Activated T-helper 1 cell treated with Interleukin-2 at 50 U/mL for 16 hours (primary cell): Measurements from ENCODE around the gene SPART.
"Not testable (repeated sequence)": the region's sequence is repeated elsewhere in the genome, so short reads cannot be mapped to it uniquely, and the experiment has no call there.

Experiments used
- DNase-seq: peaks from one replicate; pipeline ENCODE4 v3.0.0-alpha.2; 2020; ENCODE audit warnings: low read depth

The SPART gene

DNA sequence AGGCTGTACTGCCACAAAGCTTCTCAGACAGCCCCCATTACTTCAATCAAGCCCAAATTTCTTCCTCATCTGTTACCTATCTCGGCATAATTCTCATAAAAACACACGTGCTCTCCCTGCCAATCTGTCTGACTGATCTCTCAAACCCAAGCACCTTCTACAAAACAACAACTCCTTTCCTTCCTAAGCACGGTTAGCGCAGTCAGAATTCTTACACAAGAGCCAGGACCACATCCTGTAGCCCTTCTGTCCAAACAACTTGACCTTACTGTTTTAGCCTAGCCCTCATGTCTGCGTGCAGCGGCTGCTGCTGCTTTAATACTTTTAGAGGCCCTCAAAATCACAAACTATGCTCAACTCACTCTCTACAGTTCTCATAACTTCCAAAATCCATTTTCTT is 26.4 kb downstream of the SPART start:
- not testable (repeated sequence) for DNase-seq

DNA sequence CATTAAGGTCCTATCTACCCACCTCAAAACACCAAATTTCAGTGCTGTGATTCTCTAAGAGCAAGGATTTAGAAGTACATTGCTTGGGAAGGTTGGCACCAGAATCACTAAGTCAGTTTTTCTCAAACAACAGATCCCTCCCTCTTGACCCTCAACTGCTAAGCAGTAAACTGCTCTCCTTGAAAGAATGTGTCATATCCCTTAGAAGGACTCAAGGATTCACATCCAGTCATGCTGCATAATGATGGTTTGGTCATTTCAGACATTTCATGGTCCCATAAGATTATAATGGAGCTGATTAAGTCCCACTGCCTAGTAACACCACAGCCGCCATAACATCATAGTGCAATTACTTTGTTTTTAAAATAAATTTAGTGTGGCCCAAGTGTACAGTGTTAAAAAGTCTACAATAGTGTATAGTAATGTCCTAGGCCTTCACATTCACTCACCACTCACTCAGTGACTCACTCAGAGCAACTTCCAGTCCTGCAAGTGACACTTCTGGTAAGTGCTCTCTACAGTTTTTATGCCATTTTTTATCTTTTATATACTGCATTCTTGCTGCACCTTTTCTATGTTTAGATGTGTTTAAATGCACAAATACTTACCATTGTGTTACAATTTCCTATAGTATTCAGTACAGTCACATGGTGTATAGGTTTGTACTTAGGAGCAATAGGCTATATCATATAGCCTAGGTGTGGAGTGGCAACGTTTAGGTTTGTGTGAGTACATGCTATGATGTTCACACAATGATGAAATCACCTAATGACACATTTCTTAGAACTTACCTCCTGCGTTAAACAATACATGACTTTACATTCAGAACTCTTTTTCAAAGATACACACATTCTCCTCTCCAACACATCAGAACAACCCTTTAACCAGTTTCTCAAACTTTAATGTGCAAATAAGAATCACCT is 32.9 kb downstream of the SPART start:
- DNase-seq = no peak

DNA sequence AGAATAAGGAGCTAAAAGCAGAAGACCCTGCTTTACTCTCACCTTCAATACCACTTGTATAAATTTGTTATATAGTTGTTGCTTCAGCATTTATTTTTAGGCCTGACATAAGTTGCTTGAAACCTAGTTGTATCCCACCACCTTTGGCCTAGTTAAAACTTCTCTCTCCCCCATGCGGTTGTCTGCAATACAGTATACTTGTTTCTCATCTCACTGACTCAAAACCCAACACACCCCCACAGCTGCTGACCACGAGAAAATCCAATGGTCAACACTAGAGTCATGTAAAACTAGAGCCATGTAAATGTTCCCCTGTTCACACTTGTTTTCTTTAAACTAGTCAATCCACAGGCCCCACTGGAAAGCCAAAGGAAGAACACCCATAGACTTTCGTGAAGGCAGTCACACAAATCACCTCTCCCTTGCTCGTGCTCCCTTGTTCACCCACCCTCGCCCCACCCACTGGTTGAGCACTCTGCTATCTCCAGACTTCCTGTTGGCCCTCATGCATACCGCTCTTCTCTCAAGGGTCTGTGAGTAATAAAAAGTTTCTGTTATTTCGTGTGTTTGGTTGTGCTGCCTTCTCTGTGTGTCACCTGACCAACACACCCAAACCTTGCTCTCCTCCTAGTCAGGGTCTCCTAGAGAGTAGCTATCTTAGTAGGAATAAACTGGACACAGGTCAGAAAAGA is 35.6 kb downstream of the SPART start:
- DNase-seq = no peak

DNA sequence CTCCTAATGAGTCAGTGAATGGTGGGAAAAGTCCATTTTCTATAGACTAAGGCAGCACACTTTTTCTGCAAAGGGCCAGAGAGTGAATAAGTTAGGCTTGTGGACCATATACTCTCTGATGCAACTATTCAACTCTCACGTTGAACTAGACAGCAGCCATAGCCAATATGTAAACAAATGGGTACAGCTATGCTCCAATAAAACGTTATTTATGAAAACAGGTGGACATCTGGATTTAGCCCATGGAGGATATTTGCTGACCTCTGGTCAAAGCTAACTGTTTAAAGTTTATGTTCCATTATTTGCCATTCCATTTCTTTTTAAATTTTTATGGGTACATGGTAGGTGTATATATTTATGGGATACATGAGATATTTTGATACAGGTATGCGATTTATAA is 43.9 kb downstream of the SPART start:
- no peak for DNase-seq

DNA sequence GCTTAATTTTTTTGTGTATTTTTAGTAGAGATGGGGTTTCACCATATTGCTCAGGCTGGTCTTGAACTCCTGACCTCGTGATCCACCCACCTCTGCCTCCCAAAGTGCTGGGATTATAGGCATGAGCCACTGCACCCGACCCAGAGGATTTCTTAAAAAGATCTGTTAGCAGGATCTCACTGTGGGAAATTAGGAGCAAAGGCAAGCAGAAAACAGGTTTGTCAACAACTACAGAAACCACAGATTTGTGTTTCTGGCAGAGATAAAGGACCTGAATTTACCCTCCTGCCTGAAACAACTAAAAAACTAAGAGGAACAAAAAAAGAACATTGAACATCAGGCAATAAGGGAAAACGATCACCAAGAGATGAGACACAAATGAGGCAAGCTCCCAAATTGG is 46.7 kb downstream of the SPART start:
- DNase-seq = not testable (repeated sequence)

DNA sequence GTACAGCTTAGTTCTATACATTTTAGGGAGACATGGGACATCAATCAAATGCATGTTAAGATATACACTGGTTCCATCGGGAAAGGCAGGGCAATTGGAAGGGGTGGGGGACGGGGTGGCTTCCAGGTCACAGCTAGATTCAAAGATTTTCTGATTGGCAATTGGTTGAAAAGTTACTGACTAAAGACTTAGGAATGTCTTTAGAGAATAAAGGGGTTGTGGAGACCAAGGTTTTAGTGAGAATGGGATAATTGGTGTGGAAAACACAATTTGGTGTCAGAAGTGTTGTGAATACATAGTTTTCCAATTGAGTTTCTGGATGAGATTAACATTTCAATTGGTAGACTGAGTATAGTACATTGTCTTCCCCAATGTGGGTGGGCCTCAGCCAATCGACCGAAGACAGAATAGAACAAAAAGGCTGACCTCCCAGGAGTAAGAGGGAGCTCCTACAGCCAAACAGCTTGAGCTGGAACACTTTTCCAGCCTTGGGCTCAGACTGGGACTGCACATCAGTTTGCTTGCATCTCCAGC is 47.6 kb downstream of the SPART start:
- DNase-seq = no peak

DNA sequence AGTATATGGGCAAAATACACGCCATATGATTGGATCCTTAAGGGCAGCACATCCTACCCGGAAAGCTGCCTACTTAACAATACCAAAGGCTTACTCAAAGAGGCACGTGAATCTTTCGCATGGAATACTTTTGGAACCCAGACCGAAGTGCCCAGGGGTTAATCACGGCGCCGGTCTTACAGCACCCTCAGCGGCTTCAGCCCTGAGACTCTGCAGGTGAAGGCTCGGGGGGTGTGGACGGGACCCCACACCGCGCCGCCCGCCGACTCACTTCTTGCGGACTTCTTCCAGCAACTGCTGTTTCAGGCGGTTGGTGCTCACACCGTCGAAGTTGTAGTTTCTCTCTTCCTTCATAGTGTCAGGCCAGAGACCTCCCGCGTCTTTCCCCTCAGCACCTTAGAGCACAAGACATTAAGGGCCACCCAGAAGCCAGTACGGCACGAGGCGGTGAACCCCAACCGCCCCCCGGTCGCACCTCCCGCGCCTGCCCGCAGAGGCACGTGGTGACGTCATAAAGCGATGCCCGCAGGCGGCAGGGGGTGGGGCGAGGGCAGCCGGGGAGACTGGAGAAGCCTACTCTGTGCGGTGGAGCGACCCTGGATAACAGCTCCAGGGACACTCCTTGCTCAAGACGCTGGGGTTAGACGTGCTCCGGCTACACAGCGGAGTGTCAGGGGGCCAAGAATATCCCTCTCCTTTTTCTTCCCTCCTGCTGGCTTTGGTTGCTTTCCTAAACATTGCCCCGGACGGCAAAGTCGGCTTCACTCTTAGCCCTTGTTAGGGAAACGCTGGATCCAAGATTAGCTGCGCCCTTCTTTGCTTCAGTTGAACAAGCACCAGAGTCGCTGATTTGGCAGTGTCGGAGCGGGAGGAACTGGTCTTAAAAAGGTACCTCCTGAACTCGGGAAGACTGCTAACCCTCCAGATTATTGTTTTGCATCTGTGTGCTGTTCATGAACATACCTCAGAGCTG is 48.5 kb downstream of the SPART start, which contains the start of gene CCDC169:
Gene CCDC169, minus strand, starts transcription at position 449 of the 973 bp plus-strand sequence. Its CDS starts 95 bp downstream, at position 354.
- DNase-seq = peak; percentile 32

DNA sequence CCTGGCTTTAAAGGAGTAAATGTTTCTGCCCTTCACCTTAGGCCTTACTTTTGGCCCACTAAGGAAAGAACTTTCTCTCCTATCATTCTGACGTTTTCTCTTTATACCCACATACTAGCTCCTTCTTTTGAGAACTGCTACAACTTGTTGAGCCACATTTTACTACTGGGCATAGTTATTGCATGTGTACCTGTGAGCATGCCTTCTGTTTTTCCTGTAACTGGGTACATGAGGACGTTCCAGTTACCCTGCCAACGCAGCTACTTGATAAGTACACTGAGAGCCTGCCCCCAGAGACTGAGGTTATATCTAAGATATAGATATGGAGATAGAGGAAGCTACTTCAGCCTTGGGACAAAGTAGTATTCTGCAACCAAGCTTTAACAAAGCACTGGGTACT is 52.1 kb downstream of the SPART start:
- DNase-seq = no peak

DNA sequence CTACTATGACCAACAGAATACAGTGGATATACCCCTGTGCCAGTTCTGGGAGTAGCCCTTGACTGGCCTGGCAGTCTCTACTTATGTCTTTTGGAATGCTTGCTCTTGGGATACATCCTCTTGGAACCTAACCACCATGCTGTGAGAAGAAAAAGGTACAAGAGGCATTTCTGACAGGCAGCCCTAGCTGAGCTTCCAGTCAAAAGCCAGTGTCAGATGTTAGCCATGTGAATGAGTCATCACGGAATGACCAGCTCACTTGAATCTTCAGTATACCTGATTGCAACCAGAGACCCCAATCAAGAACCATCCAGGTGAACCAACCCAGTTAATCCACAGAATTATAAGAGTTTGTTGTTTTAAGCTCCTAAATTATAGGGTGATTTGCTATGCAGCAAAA is 52.7 kb downstream of the SPART start:
- no peak for DNase-seq

DNA sequence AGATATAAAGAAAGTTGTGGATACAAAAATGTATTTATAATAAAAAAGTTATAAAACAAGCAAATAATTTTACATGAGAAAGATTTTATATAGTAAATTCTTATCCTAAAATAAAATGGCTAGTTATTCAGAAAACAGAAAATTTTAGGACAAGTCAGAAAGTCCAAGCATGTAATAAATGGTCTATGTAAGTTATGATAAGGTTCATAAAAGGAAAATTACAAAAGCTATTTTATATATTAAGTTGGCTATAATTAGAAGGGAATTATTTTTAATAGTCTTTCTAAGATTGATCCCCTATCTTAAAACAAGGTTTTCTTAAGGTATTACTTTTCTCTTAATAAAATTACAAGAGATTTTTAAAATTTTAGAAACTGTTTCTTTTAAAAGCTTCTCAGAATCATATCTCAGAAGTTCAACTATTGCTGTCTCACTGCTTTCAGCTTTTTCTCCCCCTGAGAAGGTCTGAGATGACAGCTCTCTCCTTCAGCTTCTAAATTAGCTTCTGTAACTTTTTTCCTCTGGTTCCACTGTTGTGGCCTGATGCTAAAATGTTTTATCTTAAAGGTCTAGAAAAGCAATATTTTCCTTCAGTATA is 57.3 kb downstream of the SPART start:
- no peak for DNase-seq

DNA sequence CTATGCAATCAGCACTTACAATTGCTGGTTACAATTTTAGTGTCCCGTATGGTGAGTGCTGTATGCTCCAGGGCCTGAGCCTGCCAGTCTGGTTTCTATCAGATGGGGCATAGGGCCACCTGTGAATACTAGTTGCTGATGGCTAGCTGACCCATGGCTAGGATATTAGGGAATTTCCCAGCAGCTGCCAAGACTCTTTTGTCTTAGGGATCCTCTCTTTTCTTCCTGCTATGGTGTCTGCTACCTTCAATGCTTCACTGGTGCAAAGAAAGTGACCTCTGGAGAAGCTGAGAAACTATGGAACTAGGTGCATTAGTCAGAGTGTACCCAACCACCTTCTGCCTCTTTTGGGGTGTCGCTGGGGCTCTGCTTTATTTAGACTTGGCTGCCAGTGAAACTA is 60.2 kb downstream of the SPART start:
- DNase-seq = no peak

DNA sequence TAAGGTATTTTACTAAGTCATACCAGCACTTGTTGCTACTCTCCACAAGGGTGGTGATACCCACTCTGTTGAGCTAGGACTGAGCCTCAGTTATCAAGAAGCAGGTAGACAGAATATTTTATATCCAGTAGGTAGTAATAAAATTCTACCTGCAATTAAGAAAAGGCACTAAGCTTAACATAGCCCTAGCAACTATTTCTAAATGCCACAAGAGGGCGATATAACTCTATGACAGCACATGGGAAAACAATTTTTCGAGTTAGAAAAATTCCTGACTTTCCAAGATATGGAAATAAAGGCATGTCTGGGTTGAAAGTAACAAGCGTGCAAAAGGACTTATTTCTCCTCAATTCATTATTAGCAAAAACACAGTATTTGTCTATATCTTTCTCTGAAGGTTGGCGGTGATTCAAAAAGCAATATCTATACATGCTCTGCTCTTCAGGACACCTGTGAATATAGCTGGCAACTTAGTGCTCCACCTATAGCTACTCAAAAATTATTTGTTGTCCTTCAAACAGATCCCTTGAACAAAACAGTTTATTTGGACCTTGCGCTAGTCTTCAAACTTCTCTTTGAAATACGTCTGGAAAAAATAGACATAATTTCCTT is 63.3 kb downstream of the SPART start:
- no peak for DNase-seq

DNA sequence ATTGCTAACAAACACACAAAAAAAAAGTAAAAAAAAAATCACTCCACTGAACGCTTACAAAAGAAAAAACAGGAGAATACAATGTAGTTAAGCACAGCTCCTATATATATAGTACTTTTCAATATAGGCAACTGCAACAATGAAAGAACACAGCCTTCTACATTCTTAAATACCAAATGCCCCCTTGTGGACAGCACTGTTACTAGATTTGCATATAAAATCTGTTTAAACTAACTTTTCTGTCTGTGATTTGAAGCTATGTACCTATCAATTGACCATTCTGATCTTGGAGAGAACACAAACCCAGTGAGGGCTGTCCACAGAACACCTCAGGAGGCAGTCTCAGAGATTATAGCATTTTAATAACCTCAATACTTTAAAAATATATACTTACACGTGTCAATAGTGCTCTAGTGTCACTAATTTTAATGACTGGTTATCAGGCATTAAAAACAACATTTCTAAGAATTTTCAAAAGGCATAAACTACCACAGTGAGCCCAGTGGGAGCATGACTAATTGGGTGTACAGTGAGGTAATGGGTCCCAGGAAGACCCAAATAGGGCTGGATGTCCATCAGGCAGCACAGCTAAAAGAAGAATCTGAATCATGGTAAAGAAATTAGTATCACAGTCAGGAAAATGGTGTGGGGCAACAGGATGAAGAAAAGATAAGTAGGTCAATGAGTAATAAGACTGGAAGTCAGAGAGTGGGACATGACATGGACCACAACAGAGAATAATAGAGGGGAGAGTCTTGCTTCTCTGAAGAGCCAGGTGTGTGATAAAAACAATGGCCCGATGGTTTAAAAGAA is 70.8 kb downstream of the SPART start:
- DNase-seq = no peak

DNA sequence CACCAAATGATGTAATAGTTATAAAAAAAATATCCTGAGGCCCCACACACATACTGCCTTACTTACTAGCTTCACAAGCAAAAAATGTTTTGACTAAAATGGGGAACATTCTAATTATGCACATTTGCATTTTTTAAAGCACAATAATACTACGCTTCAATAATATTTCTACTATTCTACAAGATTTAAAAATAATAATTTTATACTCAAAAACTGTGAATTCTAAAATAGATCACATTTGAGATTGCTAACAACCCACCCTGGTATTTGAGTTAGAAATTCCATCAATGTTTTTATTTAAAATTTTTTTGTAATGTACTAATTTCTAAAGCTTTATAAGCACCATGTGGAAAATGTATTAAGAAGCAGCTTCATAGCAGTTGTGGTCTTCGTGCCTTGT is 72.8 kb downstream of the SPART start:
- DNase-seq = no peak

DNA sequence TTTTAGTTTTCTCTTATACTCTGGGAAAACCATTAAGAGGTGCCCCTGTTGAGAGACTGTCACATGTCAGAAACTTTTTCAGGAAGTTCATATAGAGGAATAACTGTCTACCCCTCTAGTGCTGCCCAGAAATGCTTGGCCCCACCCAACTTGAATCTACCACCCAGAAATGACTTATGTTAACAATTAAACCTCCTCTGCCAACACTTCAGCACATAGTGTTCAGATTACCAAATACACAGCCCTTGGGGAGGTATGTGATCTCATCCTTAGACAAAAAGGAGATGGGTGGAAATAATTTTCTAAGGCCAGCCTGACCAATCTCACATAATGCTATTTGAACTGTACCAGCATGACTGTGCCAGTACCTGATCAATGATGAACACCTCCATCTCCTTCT is 84.2 kb downstream of the SPART start:
- no peak for DNase-seq

DNA sequence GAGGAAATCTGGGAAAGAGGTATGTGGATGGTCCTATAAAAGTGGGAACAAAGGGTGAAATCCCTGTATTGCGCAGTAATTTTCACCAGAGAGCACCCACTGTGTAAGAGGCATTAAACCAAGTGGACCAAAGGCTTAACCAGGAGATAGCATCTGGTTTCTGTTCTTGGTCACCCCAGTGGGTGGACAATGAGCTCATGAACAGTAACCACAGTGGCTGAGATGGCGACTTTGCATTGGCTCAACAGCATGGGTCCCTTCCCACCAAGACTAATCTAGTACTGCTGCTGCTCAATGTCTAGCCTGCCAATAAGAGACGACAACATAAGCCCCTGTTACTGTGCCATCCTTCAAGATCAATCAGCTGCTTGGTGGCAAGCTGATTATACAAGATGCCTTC is 85.2 kb downstream of the SPART start:
- DNase-seq = no peak

DNA sequence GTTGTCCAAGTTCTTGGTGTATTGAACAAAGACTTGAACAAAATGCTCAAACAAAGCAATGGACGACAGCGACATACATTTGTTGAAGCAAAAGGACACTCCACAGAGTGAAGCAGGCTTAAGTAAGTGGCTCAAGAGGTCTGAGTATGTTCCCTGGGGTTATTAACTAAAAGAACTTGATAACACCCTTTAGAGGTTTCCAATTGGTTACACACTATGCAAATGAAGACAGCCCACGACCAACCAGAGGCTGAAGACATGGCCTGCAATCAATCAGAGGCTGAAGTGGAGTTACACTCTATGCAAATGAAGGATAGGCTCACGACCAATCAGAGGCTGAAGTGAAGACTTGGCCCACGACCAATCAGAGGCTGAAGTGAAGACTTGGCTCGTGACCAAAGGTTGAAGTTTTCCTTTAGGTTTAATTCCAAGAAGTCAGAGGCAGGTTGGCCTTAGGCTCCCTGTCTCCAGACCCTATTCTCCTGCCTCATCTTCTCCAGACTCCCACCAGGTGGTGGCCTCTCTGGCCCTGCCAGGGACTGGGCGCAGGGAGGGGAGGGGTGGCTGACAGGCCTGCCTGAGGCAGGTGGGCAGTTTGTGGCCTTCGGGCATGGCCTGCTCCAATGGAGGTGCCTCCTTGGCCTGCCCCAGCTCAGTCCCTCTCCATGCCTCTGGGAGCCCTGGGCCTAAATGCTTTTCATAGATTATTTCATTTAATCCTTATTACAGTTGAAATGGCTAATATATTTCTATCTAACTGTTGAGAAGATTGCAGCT is 86.6 kb downstream of the SPART start:
- DNase-seq = no peak

DNA sequence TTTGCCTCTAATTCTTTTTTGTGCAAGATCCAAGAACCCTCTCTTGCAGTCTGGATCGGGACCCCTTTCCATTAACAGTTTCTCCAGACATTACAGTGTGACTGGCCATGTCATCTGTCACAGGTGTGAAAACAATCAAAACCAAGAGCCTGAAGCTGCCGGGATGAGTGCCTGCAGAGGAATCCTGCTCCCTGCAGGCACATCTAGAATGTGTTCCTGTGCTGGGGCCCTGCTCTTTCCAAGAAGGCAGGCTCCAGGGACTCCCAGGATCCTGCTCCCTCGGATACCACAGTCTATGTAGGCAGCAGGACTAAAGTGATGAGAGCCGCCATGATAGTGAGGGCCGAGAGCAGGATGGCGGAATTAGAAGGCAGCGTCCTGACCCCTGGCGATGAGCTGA is 87.4 kb downstream of the SPART start:
- no peak for DNase-seq
